Bronchial epithelial cell (primary cell): ENCODE data around the gene NDUFV1. TPM values are rescaled to one million over a fixed set of nuclear protein-coding genes. Genes with fewer than 3 reads are reported as not detected.
"Not testable (repeated sequence)": the region's sequence is repeated elsewhere in the genome, so short reads cannot be mapped to it uniquely, and the experiment has no call there.

Source experiments
- DNase-seq: peaks from one replicate; pipeline ENCODE4 v3.0.0-alpha.2; 2010; ENCODE audit warnings: low read depth
- FAIRE-seq: peaks from 2 replicates; lab custom pipeline; 2011; peaks lifted over from hg19 to GRCh38; lab: Jason Lieb, UNC
- H3K27me3 ChIP-seq: 2 replicates; pipeline ENCODE4 v1.5.1; 2011; ENCODE audit warnings: low read length; ENCODE audit not compliant: control insufficient read depth, insufficient read depth
- H3K36me3 ChIP-seq: 2 replicates; pipeline ENCODE4 v1.5.1; 2011; ENCODE audit warnings: low read length; ENCODE audit not compliant: control insufficient read depth, insufficient read depth
- H3K4me3 ChIP-seq: 2 replicates; pipeline ENCODE4 v1.5.1; 2011; ENCODE audit warnings: mild to moderate bottlenecking, low read depth, low read length, control low read depth
- total RNA-seq: library from RNA; depleted of rRNA; stranded (reverse); fragments of >200 nt; gene quantifications from 2 replicates; pipeline ENCODE4 v1.2.1, GENCODE V29; 2014
- TF ChIP-seq, protein P1 (sequence below): IDR thresholded peaks from 2 replicates; pipeline ENCODE4 v1.5.1; 2011; ENCODE audit warnings: mild to moderate bottlenecking, moderate library complexity, low read length, control low read depth, inconsistent platforms; ENCODE audit not compliant: insufficient read depth, severe bottlenecking

The NDUFV1 gene
- total RNA-seq, 1 donor from 2014 or later: 252 TPM

DNA sequence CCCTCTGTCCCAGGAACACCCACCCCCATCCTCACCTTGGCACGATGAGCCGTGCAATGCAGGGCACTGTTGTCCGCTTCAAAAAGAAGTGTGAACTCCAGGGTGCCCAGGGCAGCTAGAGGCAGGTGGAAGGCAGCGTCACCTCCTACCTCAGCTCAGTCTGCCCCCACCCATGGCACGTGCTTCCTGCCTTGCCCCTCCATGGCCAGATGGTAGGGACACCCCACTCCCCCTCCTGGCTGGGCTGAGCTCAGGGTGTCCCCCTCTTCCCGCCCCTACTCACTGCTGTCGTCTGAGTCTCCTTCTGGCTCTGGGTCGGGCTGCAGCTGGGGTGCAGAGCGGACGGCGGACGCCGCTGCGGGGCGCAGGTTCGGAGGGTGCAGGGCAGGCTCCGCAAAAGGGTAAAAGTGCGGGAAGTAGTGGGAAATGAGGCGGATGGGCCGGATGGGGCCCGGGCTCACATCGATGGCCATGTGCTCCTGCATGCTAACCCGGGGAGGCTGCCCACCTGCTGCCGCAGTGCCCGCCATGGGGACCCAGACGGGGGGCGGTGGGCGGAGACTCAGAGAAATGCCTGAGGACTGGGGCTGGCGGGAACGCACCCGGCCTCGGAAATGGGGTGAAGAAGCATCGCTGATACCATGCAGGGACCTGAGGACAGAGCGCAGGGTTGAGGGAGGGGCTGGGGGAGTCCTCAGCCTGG lies 9.1 kb downstream of the NDUFV1 start:
- TF ChIP-seq, protein P1, sequence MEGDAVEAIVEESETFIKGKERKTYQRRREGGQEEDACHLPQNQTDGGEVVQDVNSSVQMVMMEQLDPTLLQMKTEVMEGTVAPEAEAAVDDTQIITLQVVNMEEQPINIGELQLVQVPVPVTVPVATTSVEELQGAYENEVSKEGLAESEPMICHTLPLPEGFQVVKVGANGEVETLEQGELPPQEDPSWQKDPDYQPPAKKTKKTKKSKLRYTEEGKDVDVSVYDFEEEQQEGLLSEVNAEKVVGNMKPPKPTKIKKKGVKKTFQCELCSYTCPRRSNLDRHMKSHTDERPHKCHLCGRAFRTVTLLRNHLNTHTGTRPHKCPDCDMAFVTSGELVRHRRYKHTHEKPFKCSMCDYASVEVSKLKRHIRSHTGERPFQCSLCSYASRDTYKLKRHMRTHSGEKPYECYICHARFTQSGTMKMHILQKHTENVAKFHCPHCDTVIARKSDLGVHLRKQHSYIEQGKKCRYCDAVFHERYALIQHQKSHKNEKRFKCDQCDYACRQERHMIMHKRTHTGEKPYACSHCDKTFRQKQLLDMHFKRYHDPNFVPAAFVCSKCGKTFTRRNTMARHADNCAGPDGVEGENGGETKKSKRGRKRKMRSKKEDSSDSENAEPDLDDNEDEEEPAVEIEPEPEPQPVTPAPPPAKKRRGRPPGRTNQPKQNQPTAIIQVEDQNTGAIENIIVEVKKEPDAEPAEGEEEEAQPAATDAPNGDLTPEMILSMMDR: no peak
- no peak for DNase-seq
- peaks cover 9% of the 10 kb centered on the region for H3K36me3 ChIP-seq
- no peak overlapping the region for H3K4me3 ChIP-seq
- H3K27me3 ChIP-seq: peaks cover 2% of the 10 kb centered on the region
- FAIRE-seq: no peak

- TF ChIP-seq, protein P1: no peak
- DNase-seq: no peak
- no peak for FAIRE-seq
Observed at GRCh38 chr11:67616431-67617242, 9.9 kb downstream of the NDUFV1 start.

GRCh38 chr11:67617243-67617953 lies 10.7 kb downstream of the NDUFV1 start:
- no peak for FAIRE-seq
- Histone ChIP-seq H3K27me3 (peaks cover 2% of the 10 kb centered on the region), H3K36me3 (peaks cover 2% of the 10 kb centered on the region), H3K4me3 (no peak overlapping the region)
- TF ChIP-seq, protein P1: no peak
- no peak for DNase-seq

More at GRCh38 chr11:67616431-67617242, 9.9 kb downstream of the NDUFV1 start:
- Histone ChIP-seq H3K4me3 (no peak overlapping the region), H3K36me3 (peaks cover 3% of the 10 kb centered on the region), H3K27me3 (peaks cover 2% of the 10 kb centered on the region)

- DNase-seq, H3K27me3 ChIP-seq, FAIRE-seq, H3K36me3 ChIP-seq, H3K4me3 ChIP-seq: not testable (repeated sequence)
Observed at GRCh38 chr11:67618901-67619659, 12.3 kb downstream of the NDUFV1 start.

- H3K4me3 ChIP-seq, FAIRE-seq, H3K27me3 ChIP-seq, H3K36me3 ChIP-seq, DNase-seq: not testable (repeated sequence)
Observed at GRCh38 chr11:67619683-67620618, 13.2 kb downstream of the NDUFV1 start.

- not testable (repeated sequence) for H3K4me3 ChIP-seq, H3K36me3 ChIP-seq, FAIRE-seq, DNase-seq, H3K27me3 ChIP-seq
Observed at GRCh38 chr11:67620621-67621020, 13.9 kb downstream of the NDUFV1 start.

DNA sequence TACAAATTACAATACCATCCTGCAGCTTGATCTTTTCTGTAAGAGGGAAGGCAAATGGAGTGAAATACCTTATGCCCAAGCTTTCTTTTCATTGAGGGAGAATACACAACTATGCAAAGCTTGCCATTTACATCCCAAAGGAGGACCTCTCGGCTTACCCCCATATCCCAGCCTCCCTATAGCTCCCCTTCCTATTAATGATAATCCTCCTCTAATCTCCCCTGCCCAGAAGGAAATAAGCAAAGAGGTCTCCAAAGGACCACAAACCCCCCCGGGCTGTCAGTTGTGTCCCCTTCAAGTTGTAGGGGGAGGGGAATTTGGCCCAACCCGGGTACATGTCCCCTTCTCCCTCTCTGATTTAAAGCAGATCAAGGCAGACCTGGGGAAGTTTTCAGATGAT lies 15.2 kb downstream of the NDUFV1 start:
- DNase-seq, H3K4me3 ChIP-seq, H3K27me3 ChIP-seq, H3K36me3 ChIP-seq, FAIRE-seq: not testable (repeated sequence)

- DNase-seq, H3K27me3 ChIP-seq, H3K36me3 ChIP-seq, FAIRE-seq, H3K4me3 ChIP-seq: not testable (repeated sequence)
Observed at GRCh38 chr11:67622905-67623304, 16.2 kb downstream of the NDUFV1 start.

GRCh38 chr11:67623795-67624194 lies 17.1 kb downstream of the NDUFV1 start:
- H3K36me3 ChIP-seq, H3K27me3 ChIP-seq: not testable (repeated sequence)

More at GRCh38 chr11:67623795-67624194, 17.1 kb downstream of the NDUFV1 start:
- H3K4me3 ChIP-seq, DNase-seq, FAIRE-seq: not testable (repeated sequence)
